ENCODE results near the gene PPP1R14C.

The PPP1R14C gene

DNA sequence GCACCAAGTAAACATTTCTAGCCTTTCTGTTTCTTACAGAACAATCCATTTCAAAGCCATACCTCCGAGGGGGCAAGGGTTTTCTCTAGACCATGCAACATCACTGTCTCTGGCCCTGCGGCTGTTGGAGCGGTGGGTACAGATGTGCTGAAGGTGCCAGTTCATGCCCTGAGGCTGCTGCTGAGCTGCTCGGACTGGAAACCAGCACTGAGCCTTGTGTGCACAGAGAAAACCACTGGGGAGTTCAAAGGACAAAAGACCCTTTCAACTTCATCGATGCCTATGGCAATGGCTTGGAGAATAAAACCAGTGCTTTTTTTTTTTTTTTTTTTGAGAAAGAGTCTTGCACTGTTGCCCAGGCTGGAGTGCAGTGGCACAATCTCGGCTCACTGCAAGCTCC is 132.6 kb downstream of the PPP1R14C start:
- DNase-seq, result no peak

DNA sequence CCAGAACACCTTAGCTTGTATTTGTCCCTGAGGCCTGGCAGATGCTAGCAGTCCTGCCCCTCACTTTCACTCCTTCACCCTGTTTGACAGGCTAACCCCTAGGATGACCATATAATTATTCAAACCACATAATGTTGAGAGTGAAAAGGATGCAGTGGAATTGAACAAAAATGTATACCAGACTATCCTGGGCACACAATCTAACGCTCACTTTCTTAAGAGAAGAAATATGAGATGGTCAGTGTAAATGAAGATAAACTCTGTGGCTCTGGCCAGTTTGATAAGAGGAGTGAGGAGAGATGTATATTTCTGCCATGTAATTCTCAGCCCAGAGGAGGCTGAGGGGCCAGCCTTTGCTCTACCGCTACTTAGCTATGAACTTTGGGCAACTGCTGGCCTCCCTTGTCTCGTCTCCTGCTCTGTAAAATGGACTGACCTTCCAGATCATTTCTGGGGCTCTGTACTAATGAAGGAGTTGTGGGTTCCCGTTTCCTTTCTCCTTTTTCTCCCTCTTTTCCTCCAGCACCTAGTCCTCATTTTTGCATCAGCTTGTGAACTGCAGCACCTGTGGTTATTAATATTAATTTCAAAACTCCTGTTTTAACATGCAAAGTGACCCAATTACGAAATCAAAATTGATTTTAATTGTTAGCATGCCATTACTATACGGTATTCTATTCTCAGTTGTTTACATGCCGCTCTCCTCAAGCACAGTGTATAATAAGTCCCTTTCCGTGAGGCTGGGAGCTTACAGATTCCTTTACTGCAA is 133.5 kb downstream of the PPP1R14C start:
- no peak for DNase-seq

DNA sequence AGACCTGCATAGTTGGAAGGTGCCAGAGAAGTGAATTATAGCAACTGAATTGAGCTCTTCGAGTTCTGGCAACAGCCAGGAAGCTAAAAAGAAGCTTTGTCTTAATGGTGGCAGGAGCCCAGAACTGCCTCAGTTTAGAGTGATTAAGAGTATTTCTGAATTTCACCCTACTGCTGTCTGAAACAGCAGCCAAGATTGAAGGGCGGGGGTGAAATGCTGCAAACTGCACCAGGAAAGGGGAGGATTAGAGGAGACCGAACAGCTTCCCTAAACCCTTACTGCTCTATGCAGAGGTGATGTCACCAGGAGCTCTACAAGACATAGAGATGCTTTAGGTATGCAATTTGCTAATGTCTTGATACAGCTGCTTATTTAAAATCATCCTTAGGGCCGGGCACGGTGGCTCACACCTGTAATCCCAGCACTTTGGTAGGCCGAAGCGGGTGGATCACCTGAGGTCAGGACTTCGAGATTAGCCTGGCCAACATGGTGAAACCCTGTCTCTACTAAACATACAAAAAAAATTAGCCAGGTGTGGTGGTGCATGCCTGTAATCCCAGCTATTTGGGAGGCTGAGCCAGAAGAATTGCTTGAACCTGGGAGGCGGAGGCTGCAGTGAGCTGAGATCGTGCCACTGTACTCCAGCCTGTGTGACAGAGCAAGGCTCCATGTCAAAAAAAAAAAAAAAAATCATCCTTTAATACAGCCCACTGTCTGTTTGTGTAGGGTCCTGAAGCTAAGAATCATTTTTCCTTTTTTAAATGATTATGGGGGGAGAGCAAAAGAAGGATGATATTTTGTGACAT is 134.3 kb downstream of the PPP1R14C start:
- DNase-seq, result no peak

DNA sequence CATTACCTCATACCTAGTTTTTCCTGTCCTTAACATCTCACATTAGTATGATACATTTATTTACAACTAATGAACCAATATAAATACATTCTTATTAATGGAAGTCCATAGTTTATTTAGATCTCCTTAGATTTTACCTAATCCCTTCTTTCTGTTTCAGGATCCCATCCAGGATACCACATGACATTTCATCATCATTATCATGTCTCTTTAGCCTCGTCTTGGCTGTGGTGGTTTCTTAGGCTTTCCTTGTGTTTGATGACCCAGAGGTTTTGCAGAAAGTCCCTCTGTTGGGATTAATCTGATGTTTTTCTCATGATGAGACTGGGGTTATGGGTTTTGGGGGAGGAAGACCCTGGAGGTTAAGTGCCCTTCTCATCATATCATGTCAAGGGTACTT is 136.7 kb downstream of the PPP1R14C start:
- DNase-seq, result no peak

DNA sequence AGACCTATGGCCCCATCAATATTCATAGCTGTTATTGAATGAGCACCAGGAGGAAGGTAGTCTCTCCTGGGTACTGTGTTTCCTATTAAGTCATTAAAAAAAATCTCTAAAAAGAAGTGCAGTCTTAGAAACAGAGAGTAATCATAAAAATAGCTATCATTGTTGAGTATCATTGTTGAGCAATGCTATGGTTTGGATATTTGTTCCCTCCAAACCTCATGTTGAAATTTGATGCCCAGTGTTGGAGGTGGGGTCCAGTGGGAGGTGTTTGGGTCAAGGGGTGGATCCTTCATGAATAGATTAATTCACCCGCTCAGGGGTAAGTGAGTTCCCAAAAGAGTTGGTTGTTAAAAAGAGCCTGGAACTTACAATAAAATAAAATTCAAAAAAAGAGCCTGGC is 137.9 kb downstream of the PPP1R14C start:
- DNase-seq, result no peak

DNA sequence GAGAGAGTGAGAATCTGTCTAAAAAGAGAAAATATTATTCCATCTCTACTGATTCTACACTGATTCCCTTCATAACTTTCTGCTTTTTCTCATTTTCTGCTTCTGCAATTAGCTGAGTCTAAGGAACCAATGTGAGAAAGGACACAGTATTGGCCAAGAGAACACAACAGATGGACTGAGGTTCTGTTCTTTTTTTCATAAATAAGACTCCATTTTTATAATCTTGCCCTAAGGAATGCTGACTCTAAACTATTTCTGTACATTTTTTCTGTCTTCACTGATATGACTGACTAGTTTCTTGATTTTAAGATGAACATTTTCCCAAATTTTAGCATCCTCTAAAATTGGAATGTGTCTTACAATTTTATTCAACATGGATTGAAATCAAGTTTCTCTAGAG is 138.9 kb downstream of the PPP1R14C start:
- DNase-seq, result no peak

DNA sequence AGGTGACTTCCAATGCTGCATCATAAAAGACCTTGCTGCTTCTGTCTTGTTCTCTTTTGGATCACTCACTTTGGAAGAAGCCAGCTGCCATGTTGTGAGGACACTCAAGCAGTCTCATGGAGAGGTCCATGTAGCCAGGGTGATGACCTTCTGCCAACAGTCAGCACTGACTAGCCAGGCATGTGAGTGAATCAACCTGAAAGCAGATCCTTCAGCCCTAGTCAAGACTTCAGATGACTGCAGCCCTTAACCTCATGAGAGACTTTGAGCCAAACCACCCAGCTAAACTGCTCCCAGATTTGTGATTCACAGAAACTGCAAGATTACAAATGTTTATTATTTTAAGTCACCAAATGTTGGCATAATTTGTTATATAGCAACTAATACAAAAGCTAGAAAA is 140.0 kb downstream of the PPP1R14C start:
- no peak for DNase-seq

DNA sequence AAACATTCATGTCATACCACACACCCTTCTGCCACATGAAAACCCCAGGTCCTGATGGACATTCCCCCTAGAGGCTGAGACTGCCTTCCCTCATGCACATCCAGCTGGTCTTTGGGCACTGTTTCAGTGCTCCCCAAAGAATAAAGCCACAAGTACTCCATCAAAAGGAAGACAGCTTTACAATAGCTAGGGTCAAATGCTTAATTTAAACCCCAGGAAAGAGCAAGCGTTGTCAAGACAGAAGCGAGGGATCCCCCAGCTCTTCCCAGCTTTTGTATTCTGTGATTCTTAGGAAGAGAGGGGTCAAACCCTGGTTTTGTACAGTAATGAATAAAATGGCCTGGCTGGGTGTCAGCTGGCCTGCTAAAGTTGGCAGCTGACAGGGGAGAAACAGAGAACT is 143.6 kb downstream of the PPP1R14C start:
- no peak for DNase-seq

DNA sequence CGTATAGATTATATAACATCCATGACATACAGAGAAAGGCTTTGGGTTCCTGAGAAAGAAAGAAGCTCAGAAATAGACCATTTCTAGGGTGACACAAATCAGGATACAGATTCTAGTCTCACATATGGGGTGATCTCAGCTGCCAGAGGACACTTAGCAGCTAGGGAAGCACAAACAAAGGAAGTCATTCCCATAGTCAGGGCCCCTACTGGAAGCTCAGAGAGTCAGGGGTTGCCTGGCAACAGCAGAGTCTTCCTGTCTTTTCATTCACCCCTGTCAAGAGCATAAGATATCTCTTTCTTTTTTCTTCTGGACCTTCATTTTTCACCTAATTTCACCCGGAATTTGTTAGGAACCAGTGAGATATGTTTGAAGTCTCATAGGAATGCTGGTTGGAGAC is 144.1 kb downstream of the PPP1R14C start:
- no peak for DNase-seq

DNA sequence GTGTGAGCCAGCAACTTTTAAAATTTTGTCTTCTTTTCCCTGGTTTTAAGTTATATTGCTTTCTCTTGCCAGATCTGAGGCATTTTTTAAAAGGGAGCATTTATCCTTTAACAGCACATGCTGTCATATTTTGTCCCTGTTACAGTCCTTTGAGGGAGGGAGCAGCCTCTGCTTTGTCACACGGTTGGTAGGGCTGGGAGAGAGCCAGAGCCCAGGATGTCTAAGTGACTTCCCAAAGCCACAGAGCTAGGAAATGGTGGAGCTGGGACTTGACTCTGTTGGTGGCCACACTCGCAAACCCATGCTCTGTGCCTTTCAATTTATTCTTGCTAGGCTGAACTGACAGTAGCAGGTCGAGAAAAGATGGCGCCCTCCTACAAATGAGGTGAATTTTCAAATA is 145.6 kb downstream of the PPP1R14C start:
- no peak for DNase-seq

DNA sequence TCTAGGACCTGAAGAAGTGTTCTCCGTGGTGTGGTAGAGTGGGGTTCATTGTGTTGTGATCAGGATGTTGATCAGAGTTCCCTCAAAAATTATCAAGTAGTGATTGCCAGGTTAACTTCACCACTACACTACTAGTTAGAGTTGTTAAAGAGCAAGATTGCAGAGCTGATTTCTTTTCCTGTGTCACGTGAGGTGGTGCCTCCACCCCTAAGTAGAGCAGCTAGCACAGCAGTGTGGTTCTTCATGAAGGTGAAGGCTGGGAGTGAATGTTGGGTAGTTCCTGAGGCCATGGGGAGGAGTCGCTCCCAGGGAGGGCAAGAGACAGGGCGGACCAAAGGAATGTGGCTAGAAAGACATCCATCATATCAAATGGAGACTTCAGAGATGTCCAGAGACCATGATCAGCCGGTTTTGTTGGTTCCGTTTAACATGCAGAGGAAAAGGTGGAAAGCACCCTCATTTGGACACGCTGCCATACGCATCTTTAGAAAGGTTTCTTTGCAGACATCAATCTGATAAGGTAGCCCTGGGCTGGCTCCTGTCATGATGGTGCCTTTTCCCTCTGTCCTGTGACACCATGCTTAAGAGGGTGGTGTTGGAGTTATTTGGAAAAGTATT is 146.7 kb downstream of the PPP1R14C start:
- DNase-seq, result no peak

DNA sequence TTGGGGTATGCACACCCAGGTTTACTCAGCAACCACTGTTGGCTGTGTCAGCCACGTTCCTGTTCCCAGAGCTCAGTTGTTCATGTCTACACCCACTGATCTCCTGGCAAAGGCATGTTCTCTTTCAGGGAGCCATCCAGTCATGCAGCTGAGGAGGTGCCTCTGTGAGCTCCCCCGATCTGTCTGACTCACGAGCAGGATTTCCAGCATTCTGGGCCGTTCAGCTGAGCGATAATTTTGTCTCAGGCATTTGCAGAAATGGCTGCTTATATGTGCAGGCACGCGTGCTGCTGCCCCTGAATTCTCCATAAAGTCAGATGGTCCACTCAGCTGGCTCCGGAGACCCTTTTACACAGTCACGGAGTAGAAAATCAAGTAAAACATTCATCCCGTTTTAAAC is 147.6 kb downstream of the PPP1R14C start:
- DNase-seq, result no peak

DNA sequence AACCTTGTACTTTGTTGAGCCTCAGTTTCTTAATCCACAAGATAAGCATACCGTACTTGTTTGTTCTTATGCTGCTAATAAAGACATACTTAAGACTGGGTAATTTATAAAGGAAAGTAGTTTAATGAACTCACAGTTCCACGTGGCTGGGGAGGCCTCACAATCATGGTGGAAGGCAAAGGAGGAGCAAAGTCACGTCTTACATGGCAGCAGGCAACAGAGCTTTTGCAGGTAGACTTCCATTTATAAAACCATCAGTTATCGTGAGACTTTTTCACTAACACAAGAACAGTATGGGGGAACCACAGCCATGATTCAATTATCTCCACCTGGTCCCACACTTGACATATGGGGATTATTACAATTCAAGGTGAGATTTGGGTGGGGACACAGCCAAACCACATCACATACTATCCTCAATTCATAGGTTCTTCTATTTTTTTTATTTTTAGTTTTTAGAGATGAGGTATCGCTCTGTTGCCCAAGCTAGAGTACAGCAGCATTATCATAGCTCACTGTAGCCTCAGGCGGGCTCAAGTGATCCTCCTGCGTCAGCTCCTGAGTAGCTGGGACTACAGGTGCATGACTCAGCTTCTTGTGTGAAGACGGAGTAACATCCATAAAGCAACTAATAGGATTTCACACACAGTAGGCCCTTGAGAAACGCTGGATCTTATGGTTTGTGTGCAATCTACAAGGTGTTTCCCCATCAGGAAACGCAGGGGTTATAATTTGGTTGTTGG is 149.3 kb downstream of the PPP1R14C start:
- no peak for DNase-seq

DNA sequence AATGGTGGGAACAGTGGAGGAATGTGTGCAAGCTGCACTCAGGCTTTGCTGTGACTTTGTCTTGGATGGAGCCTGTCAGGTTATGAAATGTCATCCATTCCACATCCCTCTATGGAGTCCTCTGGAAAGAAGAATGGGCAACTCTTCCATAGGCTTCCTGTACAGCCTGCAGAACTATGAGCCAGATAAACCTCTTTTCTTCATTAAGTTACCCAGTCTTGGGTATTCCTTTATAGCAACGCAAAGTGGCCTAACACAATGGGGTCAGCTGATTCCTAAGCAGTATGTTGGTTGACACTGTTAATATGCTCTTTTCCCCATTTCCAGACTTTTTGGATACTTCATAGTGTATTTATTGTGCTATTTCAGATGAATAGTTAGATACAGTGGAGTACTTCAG is 150.2 kb downstream of the PPP1R14C start:
- DNase-seq, result no peak

DNA sequence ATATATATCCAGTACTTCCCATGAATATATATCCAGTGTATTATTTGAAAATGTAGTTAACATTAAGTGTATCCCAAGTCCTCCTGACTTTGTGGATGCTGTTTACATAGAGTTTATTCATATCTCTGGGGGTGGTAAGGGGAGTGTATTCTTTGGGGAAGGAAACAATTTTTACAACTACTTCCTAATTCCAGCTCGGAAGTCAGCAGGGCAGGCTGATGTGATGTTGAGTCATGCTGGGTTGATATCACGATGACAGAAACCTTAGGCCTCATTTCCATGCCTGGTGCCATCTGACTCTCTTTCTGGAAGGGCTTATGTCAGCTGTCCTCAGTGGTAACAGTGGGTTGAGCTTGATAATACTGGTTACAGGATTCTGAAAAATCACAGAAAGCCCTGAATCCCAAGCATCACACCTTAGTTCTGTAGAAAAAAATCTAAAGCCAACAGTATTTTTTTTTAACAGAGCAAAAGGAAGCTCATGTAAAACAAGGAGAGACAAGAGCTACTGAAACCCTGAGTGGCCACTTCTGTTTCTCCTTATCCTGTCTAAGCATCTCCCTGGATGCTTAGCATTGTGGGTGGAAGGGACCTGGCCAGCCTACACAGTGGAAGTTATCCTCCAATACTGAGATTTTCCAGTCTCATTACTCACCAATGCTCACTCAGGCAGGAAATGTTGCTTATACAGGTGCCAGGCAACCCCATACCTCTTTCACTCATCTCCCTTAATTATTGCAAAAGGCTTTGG is 150.8 kb downstream of the PPP1R14C start:
- no peak for DNase-seq

DNA sequence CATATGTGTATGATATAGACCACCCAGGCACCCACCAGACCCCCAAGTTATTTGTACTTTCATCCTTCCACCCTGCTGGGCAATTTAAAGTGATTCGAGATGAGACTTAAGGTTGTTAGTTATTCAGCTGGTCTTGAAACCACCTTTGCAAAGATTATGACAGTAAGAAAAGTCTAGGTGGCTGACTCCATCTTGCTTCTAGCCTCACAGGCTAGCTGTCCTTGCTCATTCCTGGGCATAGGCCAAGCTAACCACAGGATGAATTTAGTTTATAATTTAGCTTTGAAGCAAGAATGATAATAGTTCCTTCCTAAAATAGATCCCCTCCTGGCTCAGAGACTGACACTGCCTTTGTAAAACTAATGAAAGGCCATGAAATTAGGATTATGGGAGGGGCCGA is 154.0 kb downstream of the PPP1R14C start:
- no peak for DNase-seq

DNA sequence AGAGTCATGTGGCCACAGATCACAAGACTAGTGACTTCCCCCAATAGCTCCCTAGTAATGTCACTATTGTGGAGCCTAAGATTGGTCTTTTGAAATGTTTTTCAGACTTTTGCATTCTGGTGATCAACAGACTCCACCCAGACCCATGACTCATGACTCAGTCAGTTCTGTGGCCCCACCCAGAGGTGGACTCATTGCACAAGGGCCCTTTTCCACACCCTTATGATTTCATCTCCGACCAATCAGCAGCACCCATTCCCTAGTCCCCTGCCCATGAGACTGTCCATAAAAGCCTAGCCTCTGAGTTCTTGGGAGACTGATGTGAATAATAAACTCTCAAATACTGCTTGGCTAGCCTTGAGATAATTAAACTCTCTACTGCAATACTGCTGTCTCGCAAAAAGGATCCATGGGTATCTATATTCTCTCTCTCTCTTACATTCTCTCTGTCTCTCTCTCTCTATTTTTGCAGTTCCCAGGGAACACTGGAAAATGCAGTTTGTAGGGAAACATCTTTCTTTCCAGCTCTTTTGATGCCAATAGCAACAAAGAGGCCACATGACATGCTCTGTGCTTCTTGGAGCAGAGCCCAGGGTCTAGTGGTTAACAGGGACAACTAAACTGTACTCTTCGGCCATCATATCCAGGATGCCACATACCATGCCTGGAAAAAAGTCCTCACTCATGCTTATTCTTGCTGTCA is 154.6 kb downstream of the PPP1R14C start:
- no peak for DNase-seq

DNA sequence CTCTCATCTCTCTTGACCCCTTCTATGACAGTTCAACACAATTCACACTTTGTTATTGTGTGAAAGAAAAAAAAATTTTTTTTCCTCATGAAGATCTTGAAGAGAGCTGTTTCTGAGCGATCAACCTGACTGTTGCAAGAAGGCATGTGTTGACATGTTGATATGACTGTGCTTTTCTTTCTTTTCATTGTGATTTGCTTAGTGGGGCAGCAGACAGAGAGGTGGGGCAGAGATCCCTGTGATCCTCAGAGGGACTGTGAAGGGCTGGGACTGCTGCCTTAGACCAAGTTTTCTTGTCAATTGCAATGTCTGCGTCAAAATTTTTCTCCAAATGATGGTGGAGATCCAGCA is 155.2 kb downstream of the PPP1R14C start:
- DNase-seq, result no peak

DNA sequence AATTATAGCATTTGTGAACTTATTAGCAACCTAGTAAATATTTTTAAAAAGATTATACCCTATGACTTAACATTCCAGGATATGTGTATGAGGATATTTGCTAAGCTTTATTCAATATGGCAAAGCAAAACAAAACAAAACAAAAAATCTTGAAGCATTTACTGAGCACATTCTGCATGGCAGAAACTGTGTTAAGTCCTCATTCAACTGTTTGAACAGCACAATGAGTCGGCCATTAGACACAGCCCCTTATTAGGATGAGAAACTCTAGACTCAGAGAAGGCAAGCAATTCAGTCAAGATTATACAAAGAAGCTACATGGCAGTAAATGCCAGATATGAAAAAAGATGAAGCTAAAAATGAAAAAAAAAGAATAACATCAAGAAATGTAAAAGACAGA is 155.8 kb downstream of the PPP1R14C start:
- DNase-seq, result no peak
